Activated T-cell treated with anti-CD3 and anti-CD28 coated beads for 48 hours (primary cell): ENCODE results near the gene TRIM65.

ENCODE experiments used
- DNase-seq: peaks from one replicate; pipeline ENCODE4 v3.0.0-alpha.2; 2020; ENCODE audit warnings: low read depth

TRIM65 gene, protein sequence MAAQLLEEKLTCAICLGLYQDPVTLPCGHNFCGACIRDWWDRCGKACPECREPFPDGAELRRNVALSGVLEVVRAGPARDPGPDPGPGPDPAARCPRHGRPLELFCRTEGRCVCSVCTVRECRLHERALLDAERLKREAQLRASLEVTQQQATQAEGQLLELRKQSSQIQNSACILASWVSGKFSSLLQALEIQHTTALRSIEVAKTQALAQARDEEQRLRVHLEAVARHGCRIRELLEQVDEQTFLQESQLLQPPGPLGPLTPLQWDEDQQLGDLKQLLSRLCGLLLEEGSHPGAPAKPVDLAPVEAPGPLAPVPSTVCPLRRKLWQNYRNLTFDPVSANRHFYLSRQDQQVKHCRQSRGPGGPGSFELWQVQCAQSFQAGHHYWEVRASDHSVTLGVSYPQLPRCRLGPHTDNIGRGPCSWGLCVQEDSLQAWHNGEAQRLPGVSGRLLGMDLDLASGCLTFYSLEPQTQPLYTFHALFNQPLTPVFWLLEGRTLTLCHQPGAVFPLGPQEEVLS

GRCh38 chr17:75896415-75897159 is at the start of gene TRIM65:
TRIM65 (minus strand) TSS chr17:75896951; CDS start chr17:75896937, 14 bp downstream.
- DNase-seq: peak; percentile 81

- DNase-seq: no peak
Measured at GRCh38 chr17:75945211-75945610, 48.5 kb upstream of the TRIM65 start.

GRCh38 chr17:75943491-75943890 is 46.7 kb upstream of the TRIM65 start:
- DNase-seq: no peak

DNA sequence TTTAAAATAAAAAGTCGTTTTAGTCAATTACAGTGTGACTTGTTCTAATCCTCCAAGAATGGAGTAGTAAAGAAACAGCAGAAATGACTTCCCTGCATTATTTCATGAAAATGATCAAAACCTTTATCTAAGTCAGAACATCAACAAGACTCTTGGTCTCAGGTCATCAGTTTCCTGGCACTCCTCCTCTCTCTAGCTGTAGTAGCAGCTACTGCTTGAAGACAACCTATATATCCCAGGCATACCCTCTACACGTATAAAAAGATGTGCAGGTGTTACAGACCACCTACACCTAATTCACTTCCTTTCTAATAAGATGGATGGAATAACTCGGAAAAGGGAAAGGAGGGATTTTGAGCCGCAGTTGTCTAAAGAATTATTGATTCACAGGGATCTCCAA is 45.7 kb upstream of the TRIM65 start:
- DNase-seq: no peak

DNA sequence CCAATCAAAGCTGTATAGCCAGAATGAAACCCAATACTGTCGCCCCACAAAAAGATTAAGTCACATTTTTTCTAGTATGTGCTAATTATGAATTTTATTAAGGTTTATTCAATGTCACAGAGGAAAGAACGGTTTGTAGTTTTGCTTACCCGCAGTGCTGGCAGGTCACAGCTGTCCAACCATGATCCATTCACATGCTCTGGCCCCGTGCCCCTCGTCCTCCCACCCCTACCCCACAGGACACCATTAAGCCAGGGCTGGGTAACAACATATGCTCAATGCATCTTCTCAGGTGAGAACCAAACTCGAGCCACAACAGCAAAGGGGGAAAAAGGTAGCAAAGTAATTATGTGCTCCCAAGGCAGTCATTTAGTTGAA is 44.7 kb upstream of the TRIM65 start:
- no peak for DNase-seq

DNA sequence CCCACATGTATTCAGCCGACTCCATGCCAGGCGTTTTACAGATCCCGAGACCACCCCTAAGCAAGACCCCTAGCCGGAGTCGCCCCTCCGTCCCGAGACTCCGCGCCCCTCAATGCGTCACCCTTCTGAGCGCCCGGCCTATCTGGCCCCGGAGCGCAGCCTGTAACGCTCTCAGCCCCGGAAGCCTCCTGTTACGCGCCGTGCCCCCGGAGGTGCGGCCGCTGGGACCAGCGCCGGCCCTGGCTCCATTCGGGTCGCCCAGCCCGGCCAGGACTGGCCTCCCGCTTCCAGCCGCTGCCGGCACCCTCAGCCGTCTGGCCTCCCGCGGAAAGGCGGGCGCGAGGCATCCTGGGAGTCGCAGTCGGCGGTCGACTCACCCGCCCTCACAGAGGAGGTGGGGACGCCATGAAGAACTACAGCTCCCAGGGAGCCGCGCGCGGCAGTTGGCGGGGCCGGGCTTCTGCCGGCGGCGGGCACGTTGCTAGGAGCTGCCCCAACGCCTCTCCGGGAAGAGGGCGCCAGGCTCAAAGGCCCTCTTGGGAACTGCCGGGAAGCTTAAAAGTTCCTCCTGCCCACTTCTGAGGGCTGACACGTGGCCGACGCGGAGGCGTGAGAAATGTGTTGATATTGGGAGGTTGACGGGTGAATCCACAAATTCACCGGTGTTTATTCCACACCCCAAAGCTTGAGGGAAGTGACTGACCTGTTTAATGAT is 44.1 kb upstream of the TRIM65 start, which contains the start of gene FBF1:
TSS of gene FBF1 (minus strand) at position 316 of the 715 bp plus-strand sequence. CDS start 2,893 bp downstream, outside the sequence.
- DNase-seq: peak; percentile 89

DNA sequence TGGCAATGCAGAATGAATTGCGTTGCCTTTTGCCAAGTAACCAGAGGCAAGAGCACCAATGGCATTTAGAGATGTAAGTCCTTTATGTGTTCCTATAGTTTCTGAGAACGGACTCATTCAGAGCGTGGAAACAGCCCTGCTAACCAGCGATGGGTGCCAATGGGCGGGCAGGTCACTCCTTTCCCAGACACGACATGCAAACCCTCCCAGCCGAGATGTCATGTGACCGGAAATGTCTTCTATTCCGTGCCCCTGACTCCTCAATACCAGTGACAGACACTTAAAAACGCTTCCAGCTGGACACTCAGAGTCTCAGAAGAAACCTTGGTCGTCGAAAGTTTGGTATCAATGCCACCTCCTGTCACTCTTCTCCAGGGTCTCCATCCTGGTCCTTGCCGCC is 40.9 kb upstream of the TRIM65 start:
- DNase-seq: no peak

DNA sequence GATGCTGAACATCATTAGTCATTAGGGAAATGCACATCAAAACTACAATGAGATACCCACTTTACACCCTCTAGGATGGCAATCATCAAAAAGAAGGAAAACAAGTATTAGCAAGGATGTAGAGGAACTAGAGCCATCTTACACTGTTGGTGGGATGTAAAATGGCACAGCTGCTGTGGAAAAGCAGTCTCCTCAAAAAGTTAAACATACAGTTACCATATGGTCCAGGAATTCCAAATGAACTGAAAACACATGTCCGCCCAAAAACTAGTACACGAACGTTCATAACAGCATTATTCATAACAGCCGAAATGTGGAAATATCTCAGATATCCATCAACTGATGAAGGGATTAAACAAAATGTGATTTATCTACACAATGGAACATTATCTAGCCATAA is 37.1 kb upstream of the TRIM65 start:
- no peak for DNase-seq

DNA sequence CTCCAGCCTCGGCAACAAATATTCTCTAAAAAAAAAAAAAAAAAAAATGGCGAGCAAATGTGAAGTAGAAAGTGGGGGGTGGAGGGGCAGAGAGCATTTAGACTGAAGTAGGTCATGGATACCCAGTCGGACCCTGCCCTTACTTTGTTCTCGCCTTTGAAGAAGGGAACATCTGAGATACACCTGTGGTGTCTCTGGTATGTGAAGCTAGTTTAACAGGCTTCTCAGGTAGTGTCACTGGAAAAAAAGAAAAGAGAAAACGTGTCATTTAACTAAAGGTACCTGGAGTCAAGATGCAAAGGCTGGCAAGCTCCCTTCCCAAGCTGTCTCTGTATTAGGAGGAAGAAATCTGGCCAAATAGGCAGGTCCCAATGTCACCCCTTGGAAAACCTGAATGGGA is 36.1 kb upstream of the TRIM65 start:
- DNase-seq: no peak

- no peak for DNase-seq
Measured at GRCh38 chr17:75931062-75931461, 34.3 kb upstream of the TRIM65 start.

DNA sequence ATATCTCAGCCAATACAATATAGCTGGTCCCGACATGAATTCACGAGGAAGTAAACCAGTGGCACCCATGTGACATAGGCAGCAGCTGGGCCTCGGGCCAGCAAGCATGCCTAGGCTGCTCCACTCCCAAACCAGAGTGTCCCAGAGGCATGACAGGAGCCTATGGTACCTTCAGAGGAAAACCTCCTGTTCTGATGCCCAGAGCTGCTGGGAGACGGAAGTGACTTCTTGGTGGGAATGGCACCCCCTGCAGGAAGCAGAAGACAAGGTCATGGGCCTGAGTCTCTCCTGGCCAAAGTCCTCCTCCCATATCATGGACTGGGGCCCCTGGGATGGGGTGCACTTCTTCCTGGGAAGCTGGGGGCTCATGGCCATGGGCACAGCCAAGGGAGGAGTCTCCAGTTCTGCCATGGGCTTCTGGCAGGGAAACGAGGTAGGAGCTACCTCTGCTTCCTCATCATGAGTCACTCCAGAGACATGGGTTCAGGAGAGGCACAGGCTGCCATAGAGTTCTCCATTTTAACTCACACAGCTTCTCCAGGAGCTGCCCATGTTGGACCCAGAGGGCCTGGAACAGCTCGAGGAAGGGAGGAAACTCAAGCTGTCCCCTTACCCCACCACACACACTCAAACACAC is 30.7 kb upstream of the TRIM65 start:
- DNase-seq: no peak

DNA sequence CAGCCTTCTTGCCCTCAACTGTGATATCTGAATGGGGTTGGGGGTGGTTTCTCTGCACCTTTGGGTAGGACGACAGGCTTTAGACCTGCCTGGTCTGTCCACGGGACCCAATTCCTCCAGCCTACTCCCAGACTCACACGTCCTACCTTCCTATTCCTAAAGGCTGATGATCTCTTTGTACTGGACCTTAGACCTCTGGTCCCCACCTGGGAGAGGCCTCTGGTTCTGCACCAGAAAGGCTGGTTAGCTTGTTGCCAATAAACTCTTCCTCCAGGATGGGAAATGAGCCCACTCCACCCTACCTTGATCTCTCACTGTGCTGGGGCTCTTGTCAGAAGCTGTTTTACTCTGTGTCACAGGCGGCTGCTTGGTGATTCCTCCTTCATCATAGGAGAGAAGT is 29.7 kb upstream of the TRIM65 start:
- no peak for DNase-seq

DNA sequence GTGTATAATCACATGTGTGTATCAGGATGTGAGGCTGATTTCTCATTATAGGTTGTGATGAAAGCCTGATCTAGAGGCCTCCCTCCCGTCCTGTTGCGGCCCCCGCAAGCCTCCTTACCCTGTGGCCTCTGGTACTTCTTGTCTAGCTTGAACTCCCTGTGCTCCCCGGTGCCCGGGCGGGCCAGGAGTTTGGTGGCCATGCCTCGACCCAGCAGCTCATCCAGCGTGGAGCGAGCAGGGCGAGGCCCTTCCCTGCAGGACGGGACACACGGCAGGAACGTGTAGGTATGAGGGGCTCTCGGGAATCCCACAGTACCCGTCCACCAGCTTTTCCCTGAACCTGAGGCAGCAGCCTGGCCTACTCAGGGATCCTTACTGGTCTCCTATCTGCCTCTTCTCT is 29.2 kb upstream of the TRIM65 start:
- no peak for DNase-seq

- no peak for DNase-seq
Measured at GRCh38 chr17:75925103-75925502, 28.4 kb upstream of the TRIM65 start.

DNA sequence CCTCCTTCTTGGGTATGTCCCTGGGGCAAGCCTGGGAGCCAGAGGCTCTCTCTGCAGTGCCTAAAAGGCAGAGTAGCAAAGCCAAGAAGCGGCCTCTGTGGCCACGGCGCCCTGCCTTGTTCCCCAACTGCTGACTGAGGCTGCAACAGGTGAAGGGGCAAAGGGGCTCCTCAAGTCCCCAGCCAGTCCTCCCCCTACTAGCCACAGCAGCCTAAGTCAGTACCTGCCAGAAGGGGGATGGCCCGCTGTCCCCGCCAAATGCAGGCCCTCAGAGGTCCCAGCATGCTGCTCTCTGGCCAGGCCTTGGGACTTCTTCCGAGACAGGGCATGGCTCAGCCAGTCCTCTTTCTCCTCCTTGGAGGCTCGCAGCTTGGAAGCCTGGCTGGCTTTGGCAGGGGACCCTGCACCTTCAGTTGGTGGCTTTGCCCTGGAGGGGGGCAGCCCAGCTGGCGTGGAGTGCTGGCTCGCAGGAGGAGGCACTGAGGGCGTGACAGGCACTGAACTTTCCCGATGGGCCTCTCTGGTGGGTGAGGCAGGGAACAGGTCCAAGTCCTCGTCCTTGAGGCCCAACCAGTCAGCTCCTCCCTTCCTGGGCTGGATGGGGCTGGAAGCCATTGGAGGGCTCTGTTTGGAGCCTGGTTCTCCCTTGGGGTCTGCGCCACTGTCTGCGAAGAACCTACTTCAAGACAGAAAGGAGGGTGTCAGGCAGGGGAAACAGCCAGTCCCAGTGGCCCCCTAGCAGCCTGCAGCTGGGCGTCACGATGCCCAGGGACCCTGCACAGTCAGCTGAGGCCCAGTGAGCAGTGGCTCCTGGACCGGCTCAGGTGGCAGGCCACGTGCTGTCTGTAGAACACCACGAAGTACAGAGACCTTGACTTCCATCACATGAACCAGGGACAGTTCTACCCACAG is 26.5 kb upstream of the TRIM65 start:
- no peak for DNase-seq

GRCh38 chr17:75922173-75922961 is 25.6 kb upstream of the TRIM65 start:
- no peak for DNase-seq

DNA sequence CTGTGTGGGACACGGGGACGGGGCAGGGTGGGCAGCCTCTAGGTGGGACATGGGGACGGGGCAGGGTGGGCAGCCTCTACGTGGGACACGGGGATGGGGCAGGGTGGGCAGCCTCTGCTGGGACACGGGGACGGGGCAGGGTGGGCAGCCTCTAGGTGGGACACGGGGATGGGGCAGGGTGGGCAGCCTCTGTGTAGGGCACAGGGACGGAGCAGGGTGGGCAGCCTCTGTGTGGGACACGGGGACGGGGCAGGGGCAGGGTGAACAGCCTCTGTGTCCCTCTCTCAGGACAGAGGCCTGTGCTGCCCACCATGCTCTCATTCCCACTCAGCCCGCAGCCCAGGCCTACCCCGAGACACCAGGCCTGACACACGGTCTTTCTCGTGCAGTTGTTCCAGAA is 24.8 kb upstream of the TRIM65 start:
- no peak for DNase-seq

GRCh38 chr17:75920045-75920560 is 23.4 kb upstream of the TRIM65 start:
- no peak for DNase-seq

GRCh38 chr17:75919611-75920010 is 22.9 kb upstream of the TRIM65 start:
- no peak for DNase-seq

- DNase-seq: no peak
Measured at GRCh38 chr17:75917917-75918445, 21.2 kb upstream of the TRIM65 start.
